Muscle of arm (tissue), 14 donors: ENCODE measurements around the gene FSCB. TPM values are rescaled to one million over a fixed set of nuclear protein-coding genes. Genes with fewer than 3 reads are reported as not detected.
"Not testable (repeated sequence)": the region's sequence is repeated elsewhere in the genome, so short reads cannot be mapped to it uniquely, and the experiment has no call there.

ENCODE experiments used
- DNase-seq: peaks from one replicate; pipeline ENCODE4 v3.0.0-alpha.2; 2013
- long read RNA-seq, 11 donors: transcript quantifications; one replicate each; lab custom pipeline, GENCODE V29; 2026
- polyA plus RNA-seq, 12 donors: library from polyadenylated mRNA; unstranded; fragments of 120-200 nt; gene quantifications; one replicate each; pipeline ENCODE4 v1.2.1, GENCODE V29; 2013; ENCODE audit not compliant: insufficient read length in 12 of 12

Gene FSCB
- polyA plus RNA-seq, result not detected
- long read RNA-seq, donor 1, result 0 reads
- long read RNA-seq, donor 2, result 0 reads
- long read RNA-seq, donor 3, result 0 reads
- long read RNA-seq, donor 4, result 0 reads
- long read RNA-seq, donor 5, result 0 reads
- long read RNA-seq, donor 6, result 0 reads
- long read RNA-seq, donor 7, result 0 reads
- long read RNA-seq, donor 8, result 0 reads
- long read RNA-seq, donor 9, result 0 reads
- long read RNA-seq, donor 10, result 0 reads
- long read RNA-seq, donor 11, result 0 reads

- DNase-seq, result no peak
Measured at GRCh38 chr14:44507183-44507582, at the start of gene FSCB. Gene FSCB (minus strand): TSS chr14:44507283. CDS start chr14:44506987, 296 bp downstream.

- no peak for DNase-seq
Measured at GRCh38 chr14:44531658-44532057, 24.6 kb upstream of the FSCB start.

GRCh38 chr14:44530475-44530874 lies 23.4 kb upstream of the FSCB start:
- DNase-seq, result no peak

GRCh38 chr14:44529026-44529425 lies 21.9 kb upstream of the FSCB start:
- DNase-seq, result peak; percentile 7

- DNase-seq, result no peak
Measured at GRCh38 chr14:44528180-44528579, 21.1 kb upstream of the FSCB start.

- DNase-seq, result no peak
Measured at GRCh38 chr14:44525237-44525636, 18.2 kb upstream of the FSCB start.

GRCh38 chr14:44515668-44516067 lies 8.6 kb upstream of the FSCB start:
- not testable (repeated sequence) for DNase-seq

- no peak for DNase-seq
Measured at GRCh38 chr14:44508834-44509233, 1.8 kb upstream of the FSCB start.

GRCh38 chr14:44505588-44505987 lies 1.5 kb downstream of the FSCB start:
- DNase-seq, result no peak

GRCh38 chr14:44497148-44497547 lies 9.9 kb downstream of the FSCB start:
- no peak for DNase-seq

- no peak for DNase-seq
Measured at GRCh38 chr14:44494137-44494536, 12.9 kb downstream of the FSCB start.

GRCh38 chr14:44490966-44491365 lies 16.1 kb downstream of the FSCB start:
- no peak for DNase-seq

GRCh38 chr14:44477953-44478352 lies 29.1 kb downstream of the FSCB start:
- DNase-seq, result no peak

GRCh38 chr14:44468771-44469170 lies 38.3 kb downstream of the FSCB start:
- no peak for DNase-seq

- peak; percentile 13 for DNase-seq
Measured at GRCh38 chr14:44463356-44464004, 43.6 kb downstream of the FSCB start.

GRCh38 chr14:44462381-44462780 lies 44.7 kb downstream of the FSCB start:
- DNase-seq, result peak; percentile 43

- DNase-seq, result no peak
Measured at GRCh38 chr14:44461811-44462210, 45.3 kb downstream of the FSCB start.
